ENCODE measurements around the gene KRTAP20-3. TPM values are rescaled to one million over a fixed set of nuclear protein-coding genes. Genes with fewer than 3 reads are reported as not detected.

KRTAP20-3 gene
- not detected in 2 replicates for total RNA-seq

GRCh38 chr21:30642564-30642963, at the start of gene KRTAP20-3:
Gene KRTAP20-3, plus strand, starts transcription at chr21:30642864.

GRCh38 chr21:30598802-30599201, 43.9 kb upstream of the KRTAP20-3 start, which contains the start of gene KRTAP6-2:
Gene KRTAP6-2, minus strand, starts transcription at chr21:30598902. Its CDS starts 28 bp downstream, at chr21:30598874.

DNA sequence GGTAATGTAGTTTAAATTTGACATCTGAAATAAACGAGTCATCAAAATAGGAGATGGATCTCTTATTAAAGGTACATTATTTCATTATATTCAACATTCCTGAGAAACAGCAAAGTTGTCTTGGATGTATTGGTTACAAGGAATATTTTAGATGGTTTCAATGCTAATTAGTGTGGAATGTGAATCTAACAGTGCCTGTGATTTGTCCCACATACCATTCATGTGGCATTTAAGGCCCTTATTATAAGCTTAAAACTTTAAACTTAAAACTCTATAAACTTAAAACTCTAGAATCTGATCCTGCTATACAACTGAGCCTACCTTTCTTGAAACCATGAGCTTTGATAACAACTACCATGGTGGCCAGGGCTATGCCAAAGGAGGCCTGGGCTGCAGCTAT, 41.9 kb upstream of the KRTAP20-3 start, which contains the start of gene KRTAP22-1:
KRTAP22-1 (plus strand) TSS at position 301 of the 400 bp plus-strand sequence.

GRCh38 chr21:30613836-30614235, 28.8 kb upstream of the KRTAP20-3 start, which contains the start of gene KRTAP6-1:
Gene KRTAP6-1, minus strand, starts transcription at chr21:30613930. Its CDS starts 26 bp downstream, at chr21:30613904.

GRCh38 chr21:30616125-30616524, 26.5 kb upstream of the KRTAP20-3 start, which contains the start of gene KRTAP20-1:
Gene KRTAP20-1, plus strand, starts transcription at chr21:30616425. Its CDS starts 30 bp downstream, at chr21:30616455.

GRCh38 chr21:30620522-30620921, 22.1 kb upstream of the KRTAP20-3 start, which contains the start of gene KRTAP20-4:
Gene KRTAP20-4, plus strand, starts transcription at chr21:30620627.

DNA sequence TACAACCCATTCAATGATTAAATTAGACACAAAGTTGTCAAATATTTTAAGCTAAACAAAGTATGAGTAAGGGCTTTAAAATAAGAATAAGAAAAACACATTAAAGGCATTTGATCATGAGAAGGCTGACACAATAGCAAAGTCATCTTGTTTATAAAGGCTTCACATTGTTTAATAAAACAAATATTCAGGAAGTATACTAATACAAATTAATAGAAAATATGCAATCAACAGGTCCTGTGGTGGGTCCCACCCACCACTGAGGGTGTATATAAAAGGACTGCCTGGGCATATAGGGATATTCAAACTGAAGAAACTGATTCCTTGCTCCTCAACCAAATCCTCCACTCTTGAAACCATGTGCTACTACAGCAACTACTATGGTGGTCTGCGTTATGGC, 7.8 kb upstream of the KRTAP20-3 start, which contains the start of gene KRTAP20-2:
KRTAP20-2 (plus strand) TSS at position 301 of the 400 bp plus-strand sequence; CDS start at position 359, 58 bp downstream.

Other genes starting within 250 kb of the KRTAP20-3 start
- gene KRTAP13-1, start 246.8 kb upstream of the KRTAP20-3 start, total RNA-seq: not detected in 2 replicates
- gene KRTAP13-3, start 216.9 kb upstream of the KRTAP20-3 start, total RNA-seq: not detected in 2 replicates
- not detected in 2 replicates for gene KRTAP13-4, start 212.6 kb upstream of the KRTAP20-3 start, total RNA-seq
- not detected in 2 replicates for gene KRTAP15-1, start 202.6 kb upstream of the KRTAP20-3 start, total RNA-seq
- not detected in 2 replicates for gene KRTAP19-1, start 162.5 kb upstream of the KRTAP20-3 start, total RNA-seq
- not detected in 2 replicates for gene KRTAP19-2, start 155.4 kb upstream of the KRTAP20-3 start, total RNA-seq
- gene KRTAP19-3, start 150.9 kb upstream of the KRTAP20-3 start, total RNA-seq: not detected in 2 replicates
- gene KRTAP19-4, start 145.7 kb upstream of the KRTAP20-3 start, total RNA-seq: not detected in 2 replicates
- not detected in 2 replicates for gene KRTAP19-5, start 140.7 kb upstream of the KRTAP20-3 start, total RNA-seq
- gene KRTAP19-6, start 101.0 kb upstream of the KRTAP20-3 start, total RNA-seq: not detected in 2 replicates
- gene KRTAP19-7, start 81.5 kb upstream of the KRTAP20-3 start, total RNA-seq: not detected in 2 replicates
- not detected in 2 replicates for gene KRTAP22-2, start 52.5 kb upstream of the KRTAP20-3 start, total RNA-seq
- not detected in 2 replicates for gene KRTAP6-3, start 50.4 kb upstream of the KRTAP20-3 start, total RNA-seq
- gene KRTAP6-2, start 44.0 kb upstream of the KRTAP20-3 start, total RNA-seq: not detected in 2 replicates
- not detected in 2 replicates for gene KRTAP22-1, start 41.8 kb upstream of the KRTAP20-3 start, total RNA-seq
- gene KRTAP6-1, start 28.9 kb upstream of the KRTAP20-3 start, total RNA-seq: not detected in 2 replicates
- gene KRTAP20-1, start 26.4 kb upstream of the KRTAP20-3 start, total RNA-seq: not detected in 2 replicates
- gene KRTAP20-4, start 22.2 kb upstream of the KRTAP20-3 start, total RNA-seq: not detected in 2 replicates
- not detected in 2 replicates for gene KRTAP20-2, start 7.7 kb upstream of the KRTAP20-3 start, total RNA-seq
- not detected in 2 replicates for gene KRTAP21-3, start 75.9 kb downstream of the KRTAP20-3 start, total RNA-seq
- not detected in 2 replicates for gene KRTAP21-2, start 104.4 kb downstream of the KRTAP20-3 start, total RNA-seq
- not detected in 2 replicates for gene KRTAP21-1, start 112.6 kb downstream of the KRTAP20-3 start, total RNA-seq
- gene KRTAP8-1, start 170.4 kb downstream of the KRTAP20-3 start, total RNA-seq: not detected in 2 replicates
- not detected in 2 replicates for gene KRTAP7-1, start 186.9 kb downstream of the KRTAP20-3 start, total RNA-seq
- gene KRTAP11-1, start 238.7 kb downstream of the KRTAP20-3 start, total RNA-seq: not detected in 2 replicates